Transverse colon (tissue), 4 donors: ENCODE measurements around the gene GRAP2.

Source experiments
- CTCF ChIP-seq, 5 experiments: fragments of 200-600 bp in 3 of 5; fragments of 450-650 bp in 2 of 5; sonication (generic) in 3 of 5; IDR thresholded peaks; 1 replicate in 2 of 5; 2 replicates in 3 of 5; pipeline ENCODE4 v1.5.1; 2016 to 2017; ENCODE audit warnings: antibody characterized with exemption in 5 of 5, inconsistent platforms in 3 of 5, mild to moderate bottlenecking in 2 of 5, moderate library complexity in 1 of 5
- POLR2A ChIP-seq: fragments of 450-650 bp; IDR thresholded peaks from one replicate; pipeline ENCODE4 v1.6.1; 2016; ENCODE audit warnings: antibody characterized with exemption, mild to moderate bottlenecking, moderate library complexity
- POLR2AphosphoS5 ChIP-seq, 3 donors: sonication (generic); formaldehyde crosslinking; IDR thresholded peaks; one replicate each; pipeline ENCODE4 v1.6.1; 2016; ENCODE audit warnings: antibody characterized with exemption in 3 of 3

DNA sequence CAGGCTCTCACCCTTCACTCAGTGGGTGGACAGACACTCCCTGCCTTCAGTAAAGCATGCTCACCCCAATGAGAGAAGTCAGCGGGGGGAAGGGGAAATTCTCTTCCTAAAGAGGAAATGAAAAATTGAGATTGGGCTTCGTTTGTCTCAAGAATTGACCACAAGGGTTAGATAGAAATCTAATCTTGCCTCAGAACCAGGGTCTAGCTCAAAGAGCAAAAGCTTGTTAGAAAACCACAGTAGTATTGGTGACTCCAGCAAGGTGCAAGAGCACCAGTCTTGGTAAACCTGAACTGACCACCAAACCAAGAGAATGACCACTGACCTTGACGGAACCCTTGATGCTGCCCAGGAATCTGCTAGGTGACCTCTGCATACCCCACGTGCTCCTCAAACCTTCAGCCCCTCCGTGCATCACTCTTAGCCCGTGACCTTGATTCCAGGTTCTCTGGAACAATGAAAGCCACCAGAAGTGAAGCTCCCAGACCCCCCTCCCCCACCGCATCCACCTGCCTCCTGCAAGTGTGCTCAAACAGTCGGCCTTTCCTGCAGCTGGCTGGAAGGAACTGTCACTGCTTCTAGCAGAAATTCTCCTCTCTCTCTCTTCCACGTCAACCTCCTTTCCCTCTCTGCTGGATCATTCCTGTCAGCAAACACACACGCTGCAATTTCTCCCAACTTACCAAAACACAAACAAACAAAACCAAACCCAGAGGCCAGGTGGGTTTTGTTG lies 56.2 kb downstream of the GRAP2 start:
- no peak for TF ChIP-seq CTCF (IDR thresholded peaks at IDR 0.05)
- no peak for TF ChIP-seq POLR2AphosphoS5 (IDR thresholded peaks at IDR 0.05)
- no peak for TF ChIP-seq POLR2A
